Astrocyte of the hippocampus (primary cell): ENCODE data around the gene DNPEP.

Experiments
- DNase-seq: peaks from one replicate; pipeline ENCODE4 v3.0.0; 2011; ENCODE audit warnings: low read depth, low spot score

The DNPEP gene

GRCh38 chr2:219387306-219388120, at the start of gene DNPEP:
Gene DNPEP, minus strand, starts transcription at chr2:219387912. Its CDS starts 118 bp downstream, at chr2:219387794.
- DNase-seq, result peak; percentile 96

GRCh38 chr2:219437141-219437540, 49.4 kb upstream of the DNPEP start:
- DNase-seq, result no peak

GRCh38 chr2:219436491-219436890, 48.8 kb upstream of the DNPEP start:
- no peak for DNase-seq

GRCh38 chr2:219435701-219436100, 48.0 kb upstream of the DNPEP start:
- DNase-seq, result no peak

GRCh38 chr2:219434718-219435525, 47.2 kb upstream of the DNPEP start, which contains the start of gene SPEG:
Gene SPEG, plus strand, starts transcription at chr2:219434843. Its CDS starts 135 bp downstream, at chr2:219434978.
- peak; percentile 60 for DNase-seq

- DNase-seq, result no peak
Observed at GRCh38 chr2:219434468-219434717, 46.7 kb upstream of the DNPEP start.

GRCh38 chr2:219433666-219434467, 46.2 kb upstream of the DNPEP start:
- DNase-seq, result no peak

GRCh38 chr2:219430633-219431615, 43.2 kb upstream of the DNPEP start:
- DNase-seq, result peak; percentile 72

GRCh38 chr2:219429958-219430606, 42.4 kb upstream of the DNPEP start:
- no peak for DNase-seq

GRCh38 chr2:219428469-219428868, 40.8 kb upstream of the DNPEP start:
- DNase-seq, result no peak

- no peak for DNase-seq
Observed at GRCh38 chr2:219426534-219427136, 38.9 kb upstream of the DNPEP start.

- DNase-seq, result no peak
Observed at GRCh38 chr2:219426068-219426443, 38.3 kb upstream of the DNPEP start.

- DNase-seq, result no peak
Observed at GRCh38 chr2:219425238-219426067, 37.7 kb upstream of the DNPEP start.

GRCh38 chr2:219423652-219424377, 36.1 kb upstream of the DNPEP start:
- no peak for DNase-seq

- DNase-seq, result no peak
Observed at GRCh38 chr2:219422952-219423534, 35.3 kb upstream of the DNPEP start.

- DNase-seq, result no peak
Observed at GRCh38 chr2:219421323-219421722, 33.6 kb upstream of the DNPEP start.

- DNase-seq, result no peak
Observed at GRCh38 chr2:219420687-219421086, 33.0 kb upstream of the DNPEP start.
